ENCODE results near the gene OR5D18. TPM values are rescaled to one million over a fixed set of nuclear protein-coding genes. Genes with fewer than 3 reads are reported as not detected.

The OR5D18 gene
- total RNA-seq, 2 donors from 2014 or later: not detected

Other genes with a start within 250 kb of the OR5D18 start
- gene OR4C16, start 247.5 kb upstream of the OR5D18 start, total RNA-seq: not detected
- gene OR4C11, start 212.0 kb upstream of the OR5D18 start, total RNA-seq: not detected
- gene OR4P4, start 184.5 kb upstream of the OR5D18 start, total RNA-seq: not detected
- not detected for gene OR4S2, start 171.3 kb upstream of the OR5D18 start, total RNA-seq
- gene OR4C6, start 157.4 kb upstream of the OR5D18 start, total RNA-seq: not detected
- gene OR5D13, start 46.2 kb upstream of the OR5D18 start, total RNA-seq: not detected
- not detected for gene OR5D14, start 24.1 kb upstream of the OR5D18 start, total RNA-seq
- gene OR5L1, start 8.3 kb upstream of the OR5D18 start, total RNA-seq: not detected
- gene OR5L2, start 7.6 kb downstream of the OR5D18 start, total RNA-seq: not detected
- gene OR5D16, start 19.1 kb downstream of the OR5D18 start, total RNA-seq: not detected
- gene TRIM51, start 63.7 kb downstream of the OR5D18 start, total RNA-seq: not detected
- gene OR5W2, start 95.0 kb downstream of the OR5D18 start, total RNA-seq: not detected
- gene OR5I1, start 116.8 kb downstream of the OR5D18 start, total RNA-seq: not detected
- not detected for gene OR10AG1, start 150.3 kb downstream of the OR5D18 start, total RNA-seq
- not detected for gene OR5F1, start 175.0 kb downstream of the OR5D18 start, total RNA-seq
- gene OR5AS1, start 208.0 kb downstream of the OR5D18 start, total RNA-seq: not detected